ENCODE results near the gene B3GALNT1. TPM values are rescaled to one million over a fixed set of nuclear protein-coding genes. Genes with fewer than 3 reads are reported as not detected.

B3GALNT1 gene
- total and polyA plus RNA-seq, 5 donors from 2014 or later: 0.06 to 0.47 TPM; not detected in 3

- H3K27me3 Mint-ChIP-seq: no peaks in the 10 kb centered on the region
- H3K27me3 ChIP-seq (ENCODE audit: control insufficient read depth, insufficient read depth, low read length): no peaks in the 10 kb centered on the region
- H3K4me3 Mint-ChIP-seq: no peak overlapping the region
- H3K4me1 Mint-ChIP-seq: no peaks in the 10 kb centered on the region
- H3K4me3 ChIP-seq (ENCODE audit: low read depth, low read length): no peak overlapping the region
- no peaks in the 10 kb centered on the region for H3K36me3 Mint-ChIP-seq
- H3K9me3 ChIP-seq (ENCODE audit: control insufficient read depth in 2 of 2, low read length in 2 of 2): no peaks in the 10 kb centered on the region
- H3K27ac ChIP-seq (ENCODE audit: insufficient read depth, low read length, poor library complexity, severe bottlenecking): no peak overlapping the region
- H3K36me3 ChIP-seq (ENCODE audit: control insufficient read depth, insufficient read depth, low read length): no peaks in the 10 kb centered on the region
- H3K9me3 Mint-ChIP-seq: peaks cover 0 to 5% (median 3%) of the 10 kb centered on the region in 7 donors
- DNase-seq: no peak
- H3K27ac Mint-ChIP-seq: no peak overlapping the region
- ATAC-seq (ENCODE audit: low read depth in 2 of 2): no peak
- H3K4me1 ChIP-seq (ENCODE audit: control insufficient read depth, insufficient read depth, low read length, poor library complexity, severe bottlenecking): no peaks in the 10 kb centered on the region
Measured at GRCh38 chr3:161137260-161137659, 32.1 kb upstream of the B3GALNT1 start.

GRCh38 chr3:161132391-161132790 lies 27.2 kb upstream of the B3GALNT1 start:
- Mint-ChIP-seq H3K27ac (no peak overlapping the region), H3K9me3 (peaks cover 0 to 3% (median 0%) of the 10 kb centered on the region in 7 donors), H3K4me1 (no peaks in the 10 kb centered on the region), H3K36me3 (no peaks in the 10 kb centered on the region), H3K4me3 (no peak overlapping the region), H3K27me3 (no peaks in the 10 kb centered on the region)
- Histone ChIP-seq H3K36me3 (ENCODE audit: control insufficient read depth, insufficient read depth, low read length) (no peaks in the 10 kb centered on the region), H3K4me3 (ENCODE audit: low read depth, low read length) (no peak overlapping the region), H3K27me3 (ENCODE audit: control insufficient read depth, insufficient read depth, low read length) (no peaks in the 10 kb centered on the region), H3K4me1 (ENCODE audit: control insufficient read depth, insufficient read depth, low read length, poor library complexity, severe bottlenecking) (no peaks in the 10 kb centered on the region), H3K9me3 (ENCODE audit: control insufficient read depth in 2 of 2, low read length in 2 of 2) (no peaks in the 10 kb centered on the region), H3K27ac (ENCODE audit: insufficient read depth, low read length, poor library complexity, severe bottlenecking) (no peak overlapping the region)
- ATAC-seq (ENCODE audit: low read depth in 2 of 2) (no peak), DNase-seq (no peak)

DNA sequence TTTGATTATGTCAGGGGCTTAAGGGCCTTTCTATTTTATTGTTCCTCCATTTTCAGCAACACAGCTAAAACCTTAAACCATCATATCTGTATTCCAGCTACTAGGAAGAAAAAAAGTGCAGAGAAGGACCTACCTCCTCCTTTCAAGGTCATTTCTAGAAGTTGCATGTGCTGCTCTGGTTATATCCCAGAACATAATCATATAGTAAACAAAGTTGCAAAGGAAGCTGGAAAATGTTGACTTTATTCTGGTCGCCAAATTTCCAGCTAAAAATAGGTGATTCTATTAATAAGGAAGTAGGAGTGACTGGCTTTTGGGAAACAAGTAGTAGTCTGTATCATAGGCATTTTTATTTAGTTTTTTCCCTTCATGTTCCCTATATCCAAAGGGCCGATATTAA lies 21.3 kb upstream of the B3GALNT1 start:
- no peak overlapping the region for H3K27ac Mint-ChIP-seq
- no peaks in the 10 kb centered on the region for H3K36me3 Mint-ChIP-seq
- no peaks in the 10 kb centered on the region for H3K27me3 Mint-ChIP-seq
- ATAC-seq (ENCODE audit: low read depth in 2 of 2) (no peak), DNase-seq (no peak)
- Histone ChIP-seq H3K4me1 (ENCODE audit: control insufficient read depth, insufficient read depth, low read length, poor library complexity, severe bottlenecking) (no peaks in the 10 kb centered on the region), H3K27ac (ENCODE audit: insufficient read depth, low read length, poor library complexity, severe bottlenecking) (no peak overlapping the region), H3K27me3 (ENCODE audit: control insufficient read depth, insufficient read depth, low read length) (no peaks in the 10 kb centered on the region), H3K9me3 (ENCODE audit: control insufficient read depth in 2 of 2, low read length in 2 of 2) (peaks cover 0 to 5% of the 10 kb centered on the region in 2 experiments), H3K36me3 (ENCODE audit: control insufficient read depth, insufficient read depth, low read length) (no peaks in the 10 kb centered on the region), H3K4me3 (ENCODE audit: low read depth, low read length) (no peak overlapping the region)
- no peaks in the 10 kb centered on the region for H3K4me1 Mint-ChIP-seq
- H3K9me3 Mint-ChIP-seq: peaks cover 0 to 18% (median 3%) of the 10 kb centered on the region in 7 donors
- no peak overlapping the region for H3K4me3 Mint-ChIP-seq

GRCh38 chr3:161117646-161118045 lies 12.5 kb upstream of the B3GALNT1 start:
- H3K4me3 ChIP-seq (ENCODE audit: low read depth, low read length): no peak overlapping the region
- Mint-ChIP-seq H3K36me3 (no peaks in the 10 kb centered on the region), H3K27me3 (no peaks in the 10 kb centered on the region), H3K4me3 (peak overlapping the region in 1 of 4 donors; percentile 74), H3K27ac (peak overlapping the region in 1 of 3 donors; percentile 54), H3K9me3 (peaks cover 2 to 30% (median 8%) of the 10 kb centered on the region in 7 donors), H3K4me1 (no peaks in the 10 kb centered on the region)
- DNase-seq (no peak), ATAC-seq (ENCODE audit: low read depth in 2 of 2) (no peak)
- H3K27me3 ChIP-seq (ENCODE audit: control insufficient read depth, insufficient read depth, low read length): no peaks in the 10 kb centered on the region
- H3K4me1 ChIP-seq (ENCODE audit: control insufficient read depth, insufficient read depth, low read length, poor library complexity, severe bottlenecking): no peaks in the 10 kb centered on the region
- no peak overlapping the region for H3K27ac ChIP-seq (ENCODE audit: insufficient read depth, low read length, poor library complexity, severe bottlenecking)
- no peaks in the 10 kb centered on the region for H3K36me3 ChIP-seq (ENCODE audit: control insufficient read depth, insufficient read depth, low read length)
- peaks cover 3 to 5% of the 10 kb centered on the region in 2 experiments for H3K9me3 ChIP-seq (ENCODE audit: control insufficient read depth in 2 of 2, low read length in 2 of 2)

- no peak overlapping the region for H3K4me3 Mint-ChIP-seq
- H3K4me3 ChIP-seq (ENCODE audit: low read depth, low read length): no peak overlapping the region
- H3K27ac Mint-ChIP-seq: no peak overlapping the region
- peaks cover 23% of the 10 kb centered on the region for H3K27me3 Mint-ChIP-seq
- DNase-seq (no peak), ATAC-seq (ENCODE audit: low read depth in 2 of 2) (no peak)
- no peaks in the 10 kb centered on the region for H3K36me3 ChIP-seq (ENCODE audit: control insufficient read depth, insufficient read depth, low read length)
- H3K27ac ChIP-seq (ENCODE audit: insufficient read depth, low read length, poor library complexity, severe bottlenecking): no peak overlapping the region
- H3K27me3 ChIP-seq (ENCODE audit: control insufficient read depth, insufficient read depth, low read length): peaks cover 16% of the 10 kb centered on the region
- no peaks in the 10 kb centered on the region for H3K9me3 ChIP-seq (ENCODE audit: control insufficient read depth in 2 of 2, low read length in 2 of 2)
- H3K36me3 Mint-ChIP-seq: no peaks in the 10 kb centered on the region
- H3K9me3 Mint-ChIP-seq: peaks cover 0 to 4% (median 0%) of the 10 kb centered on the region in 7 donors
- H3K4me1 Mint-ChIP-seq: peaks cover 0 to 8% (median 0%) of the 10 kb centered on the region in 4 donors
- peaks cover 8% of the 10 kb centered on the region for H3K4me1 ChIP-seq (ENCODE audit: control insufficient read depth, insufficient read depth, low read length, poor library complexity, severe bottlenecking)
Measured at GRCh38 chr3:161108840-161109239, 3.7 kb upstream of the B3GALNT1 start.

DNA sequence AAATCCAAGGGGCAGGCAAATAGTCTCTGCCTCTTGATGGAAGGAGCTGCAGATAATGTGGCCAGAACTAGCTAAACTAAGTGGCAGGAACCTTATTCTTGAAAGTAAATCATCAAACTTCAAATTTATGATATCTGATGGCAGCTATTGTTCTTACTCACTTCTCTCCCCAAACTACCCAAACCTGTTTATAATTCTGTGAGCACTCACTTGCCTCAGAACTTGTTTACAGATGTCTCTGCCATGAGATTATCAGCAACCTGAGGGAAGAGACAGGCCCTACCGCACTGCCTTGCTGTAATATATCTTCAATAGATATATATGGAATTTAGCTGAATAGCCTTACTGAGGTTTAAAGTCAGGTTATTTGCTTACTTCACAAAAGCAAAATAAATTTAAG lies 2.2 kb upstream of the B3GALNT1 start:
- Histone ChIP-seq H3K4me3 (ENCODE audit: low read depth, low read length) (no peak overlapping the region), H3K36me3 (ENCODE audit: control insufficient read depth, insufficient read depth, low read length) (no peaks in the 10 kb centered on the region), H3K9me3 (ENCODE audit: control insufficient read depth in 2 of 2, low read length in 2 of 2) (no peaks in the 10 kb centered on the region), H3K27ac (ENCODE audit: insufficient read depth, low read length, poor library complexity, severe bottlenecking) (no peak overlapping the region), H3K4me1 (ENCODE audit: control insufficient read depth, insufficient read depth, low read length, poor library complexity, severe bottlenecking) (peaks cover 8% of the 10 kb centered on the region), H3K27me3 (ENCODE audit: control insufficient read depth, insufficient read depth, low read length) (peaks cover 16% of the 10 kb centered on the region)
- H3K27ac Mint-ChIP-seq: no peak overlapping the region
- H3K4me3 Mint-ChIP-seq: no peak overlapping the region
- H3K9me3 Mint-ChIP-seq: peaks cover 0 to 4% (median 0%) of the 10 kb centered on the region in 7 donors
- H3K4me1 Mint-ChIP-seq: peaks cover 0 to 8% (median 0%) of the 10 kb centered on the region in 4 donors
- ATAC-seq (ENCODE audit: low read depth in 2 of 2): no peak
- H3K27me3 Mint-ChIP-seq: peaks cover 37% of the 10 kb centered on the region
- H3K36me3 Mint-ChIP-seq: no peaks in the 10 kb centered on the region
- DNase-seq: no peak

DNA sequence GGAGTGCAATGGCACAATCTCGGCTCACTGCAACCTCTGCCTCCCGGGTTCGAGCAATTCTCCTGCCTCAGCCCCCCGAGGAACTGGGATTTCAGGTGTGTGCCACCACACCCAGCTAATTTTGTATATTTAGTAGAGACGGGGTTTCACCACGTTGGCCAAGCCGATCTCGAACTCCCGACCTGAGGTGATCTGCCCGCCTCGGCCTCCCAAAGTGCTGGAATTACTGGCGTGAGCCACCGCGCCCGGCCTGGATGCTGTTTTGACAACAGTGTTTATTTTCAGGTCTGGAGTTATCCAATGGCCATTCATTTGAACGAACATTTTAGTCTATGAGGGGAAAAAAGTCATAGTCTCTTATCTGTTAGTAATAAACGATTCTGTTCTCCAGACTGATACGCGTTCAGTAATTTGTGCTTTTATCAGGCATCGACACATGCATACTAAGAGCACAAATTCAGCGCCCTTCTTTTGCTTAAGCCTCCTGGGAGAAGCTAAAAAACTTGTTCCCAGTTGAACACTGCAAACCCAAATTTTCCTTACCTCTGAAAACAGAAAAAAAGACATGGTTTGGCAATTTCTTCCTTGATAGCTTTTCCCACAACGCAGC lies 1.3 kb downstream of the B3GALNT1 start:
- Mint-ChIP-seq H3K4me3 (no peak overlapping the region), H3K27ac (no peak overlapping the region), H3K9me3 (no peaks in the 10 kb centered on the region), H3K36me3 (no peaks in the 10 kb centered on the region), H3K27me3 (peaks cover 33% of the 10 kb centered on the region), H3K4me1 (peaks cover 0 to 8% (median 0%) of the 10 kb centered on the region in 4 donors)
- no peaks in the 10 kb centered on the region for H3K9me3 ChIP-seq (ENCODE audit: control insufficient read depth in 2 of 2, low read length in 2 of 2)
- peaks cover 8% of the 10 kb centered on the region for H3K4me1 ChIP-seq (ENCODE audit: control insufficient read depth, insufficient read depth, low read length, poor library complexity, severe bottlenecking)
- H3K27me3 ChIP-seq (ENCODE audit: control insufficient read depth, insufficient read depth, low read length): peaks cover 17% of the 10 kb centered on the region
- ATAC-seq (ENCODE audit: low read depth in 2 of 2): no peak
- DNase-seq: no peak
- no peak overlapping the region for H3K4me3 ChIP-seq (ENCODE audit: low read depth, low read length)
- H3K36me3 ChIP-seq (ENCODE audit: control insufficient read depth, insufficient read depth, low read length): no peaks in the 10 kb centered on the region
- no peak overlapping the region for H3K27ac ChIP-seq (ENCODE audit: insufficient read depth, low read length, poor library complexity, severe bottlenecking)

DNA sequence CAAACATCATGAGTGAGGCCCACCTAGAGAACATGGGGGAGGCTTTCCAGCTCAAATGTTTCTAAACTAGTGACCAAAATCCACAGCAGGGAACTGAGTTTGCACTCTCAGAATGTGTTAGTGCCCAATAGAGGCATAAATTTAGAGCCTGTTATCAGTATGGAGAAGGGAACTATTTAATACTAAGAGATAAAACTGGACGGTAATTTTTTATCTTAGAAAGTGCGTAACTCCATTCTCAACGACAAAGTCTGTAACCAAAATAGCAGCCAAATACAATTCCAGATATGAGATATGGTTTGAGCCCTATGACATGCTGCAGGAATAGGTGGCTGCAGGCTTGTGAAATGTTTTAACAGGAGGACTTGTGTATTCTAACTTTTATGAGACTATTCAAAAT lies 3.5 kb downstream of the B3GALNT1 start:
- Histone ChIP-seq H3K36me3 (ENCODE audit: control insufficient read depth, insufficient read depth, low read length) (no peaks in the 10 kb centered on the region), H3K9me3 (ENCODE audit: control insufficient read depth in 2 of 2, low read length in 2 of 2) (no peaks in the 10 kb centered on the region), H3K27me3 (ENCODE audit: control insufficient read depth, insufficient read depth, low read length) (peaks cover 13% of the 10 kb centered on the region), H3K4me1 (ENCODE audit: control insufficient read depth, insufficient read depth, low read length, poor library complexity, severe bottlenecking) (peaks cover 8% of the 10 kb centered on the region), H3K4me3 (ENCODE audit: low read depth, low read length) (no peak overlapping the region), H3K27ac (ENCODE audit: insufficient read depth, low read length, poor library complexity, severe bottlenecking) (no peak overlapping the region)
- Mint-ChIP-seq H3K27ac (peak overlapping the region in 1 of 3 donors; percentile 54), H3K36me3 (no peaks in the 10 kb centered on the region), H3K9me3 (no peaks in the 10 kb centered on the region), H3K4me1 (peaks cover 0 to 8% (median 0%) of the 10 kb centered on the region in 4 donors), H3K27me3 (peaks cover 33% of the 10 kb centered on the region), H3K4me3 (no peak overlapping the region)
- ATAC-seq (ENCODE audit: low read depth in 2 of 2) (no peak), DNase-seq (no peak)
